RWPE2 (cell line): ENCODE results near the gene MCCC1.

Experiments used
- ATAC-seq: fragments of 200-7000 bp; cut with Tn5 transposase; 3 replicates; pipeline ENCODE4 v1.9.1; 2021; ENCODE audit warnings: low read depth
- DNase-seq: peaks from one replicate; pipeline ENCODE4 v3.0.0-alpha.2; 2020; ENCODE audit warnings: low spot score
- H3K27ac ChIP-seq: fragments of 450-650 bp; 2 replicates; pipeline ENCODE4 v1.5.1; 2017; ENCODE audit warnings: mild to moderate bottlenecking; ENCODE audit not compliant: poor library complexity, severe bottlenecking
- H3K27me3 ChIP-seq: fragments of 250-450 bp; sonication (Bioruptor Pico); 2 replicates; pipeline ENCODE4 v1.5.1; 2021; ENCODE audit warnings: mild to moderate bottlenecking, moderate library complexity; ENCODE audit not compliant: insufficient read depth, poor library complexity, severe bottlenecking
- H3K36me3 ChIP-seq: fragments of 250-450 bp; sonication (Bioruptor Pico); 2 replicates; pipeline ENCODE4 v1.5.1; 2020; ENCODE audit warnings: low read depth, mild to moderate bottlenecking, moderate library complexity
- H3K4me1 ChIP-seq: fragments of 250-450 bp; sonication (Bioruptor Pico); 2 replicates; pipeline ENCODE4 v1.5.1; 2021; ENCODE audit warnings: mild to moderate bottlenecking, moderate library complexity; ENCODE audit not compliant: insufficient read depth, poor library complexity, severe bottlenecking
- H3K4me3 ChIP-seq: fragments of 250-450 bp; sonication (Bioruptor Pico); 2 replicates; pipeline ENCODE4 v1.5.1; 2021; ENCODE audit warnings: mild to moderate bottlenecking, moderate library complexity; ENCODE audit not compliant: severe bottlenecking
- H3K9me3 ChIP-seq: fragments of 250-450 bp; sonication (Bioruptor Pico); 2 replicates; pipeline ENCODE4 v1.5.1; 2021; ENCODE audit warnings: mild to moderate bottlenecking, moderate library complexity; ENCODE audit not compliant: severe bottlenecking
- TF ChIP-seq, protein P1 (sequence below): fragments of 450-650 bp; IDR thresholded peaks from one replicate; pipeline ENCODE4 v1.5.1; 2017; ENCODE audit warnings: mild to moderate bottlenecking, moderate library complexity; ENCODE audit not compliant: poor library complexity, severe bottlenecking

MCCC1 gene

DNA sequence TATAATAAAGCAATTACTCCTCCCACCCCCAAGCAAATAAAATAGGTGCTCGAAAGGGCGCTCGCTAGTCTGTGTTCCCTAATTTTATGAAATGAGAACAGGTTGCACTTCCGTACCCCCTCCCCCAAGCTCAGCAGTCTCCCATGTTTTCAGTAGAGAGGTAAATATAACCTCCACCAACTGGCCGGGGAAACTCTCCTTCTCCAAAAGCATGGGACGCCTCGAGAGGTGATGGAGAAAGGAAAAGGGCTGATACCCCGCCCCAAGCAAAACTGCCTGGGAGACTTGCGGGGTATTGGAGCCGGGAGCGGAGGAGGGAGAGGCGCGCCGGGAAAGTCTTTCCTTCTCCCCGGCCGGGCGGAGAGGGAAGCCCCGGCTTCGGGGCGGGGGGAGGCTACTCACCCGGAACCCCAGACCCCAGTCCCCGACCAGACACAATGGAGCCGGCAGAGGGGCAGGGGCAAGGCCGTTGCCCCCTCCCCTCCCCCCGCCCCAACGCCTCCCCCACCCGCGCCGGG, 119.6 kb downstream of the MCCC1 start:
- H3K9me3 ChIP-seq = no peaks in the 10 kb centered on the region
- H3K4me3 ChIP-seq = peak overlapping the region; percentile 100
- no peaks in the 10 kb centered on the region for H3K27me3 ChIP-seq
- no peaks in the 10 kb centered on the region for H3K36me3 ChIP-seq
- H3K27ac ChIP-seq = peak overlapping the region; percentile 58
- TF ChIP-seq, protein P1, sequence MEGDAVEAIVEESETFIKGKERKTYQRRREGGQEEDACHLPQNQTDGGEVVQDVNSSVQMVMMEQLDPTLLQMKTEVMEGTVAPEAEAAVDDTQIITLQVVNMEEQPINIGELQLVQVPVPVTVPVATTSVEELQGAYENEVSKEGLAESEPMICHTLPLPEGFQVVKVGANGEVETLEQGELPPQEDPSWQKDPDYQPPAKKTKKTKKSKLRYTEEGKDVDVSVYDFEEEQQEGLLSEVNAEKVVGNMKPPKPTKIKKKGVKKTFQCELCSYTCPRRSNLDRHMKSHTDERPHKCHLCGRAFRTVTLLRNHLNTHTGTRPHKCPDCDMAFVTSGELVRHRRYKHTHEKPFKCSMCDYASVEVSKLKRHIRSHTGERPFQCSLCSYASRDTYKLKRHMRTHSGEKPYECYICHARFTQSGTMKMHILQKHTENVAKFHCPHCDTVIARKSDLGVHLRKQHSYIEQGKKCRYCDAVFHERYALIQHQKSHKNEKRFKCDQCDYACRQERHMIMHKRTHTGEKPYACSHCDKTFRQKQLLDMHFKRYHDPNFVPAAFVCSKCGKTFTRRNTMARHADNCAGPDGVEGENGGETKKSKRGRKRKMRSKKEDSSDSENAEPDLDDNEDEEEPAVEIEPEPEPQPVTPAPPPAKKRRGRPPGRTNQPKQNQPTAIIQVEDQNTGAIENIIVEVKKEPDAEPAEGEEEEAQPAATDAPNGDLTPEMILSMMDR = no peak
- peaks cover 10% of the 10 kb centered on the region for H3K4me1 ChIP-seq
- no peak for DNase-seq
- ATAC-seq = peak; percentile 25; the same call in 2 of the 3 replicates

DNA sequence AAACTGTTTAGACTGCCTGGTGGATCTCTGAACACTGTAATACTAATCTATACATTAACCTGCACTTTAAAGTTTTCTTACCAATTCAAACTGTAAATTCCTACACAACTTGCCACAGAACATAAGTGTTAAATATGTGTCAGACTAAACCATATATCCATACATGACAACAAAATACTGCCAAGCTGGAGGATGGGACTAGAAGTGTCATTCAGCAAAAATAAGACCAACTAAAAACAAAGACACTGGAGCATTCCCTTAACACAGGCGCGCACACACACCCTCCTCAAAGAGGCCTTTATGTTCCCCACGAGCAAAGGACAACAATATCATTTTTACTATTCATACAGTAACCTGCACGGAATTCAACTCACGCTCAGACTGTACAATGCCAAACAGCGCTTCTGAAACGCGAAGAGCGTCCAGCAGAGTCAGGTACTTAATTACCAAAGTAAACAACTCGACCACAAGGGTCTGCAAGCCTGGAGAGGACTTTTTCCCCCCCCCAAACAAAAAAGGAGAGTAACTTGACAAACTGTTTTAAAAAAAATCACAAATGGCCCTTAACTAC, 120.1 kb downstream of the MCCC1 start:
- peak overlapping the region; percentile 100 for H3K4me3 ChIP-seq
- TF ChIP-seq, protein P1 = no peak
- no peak overlapping the region for H3K27ac ChIP-seq
- H3K4me1 ChIP-seq = peaks cover 10% of the 10 kb centered on the region
- DNase-seq = no peak
- peak; percentile 22; the same call in 2 of the 3 replicates for ATAC-seq
- no peaks in the 10 kb centered on the region for H3K9me3 ChIP-seq
- H3K36me3 ChIP-seq = no peaks in the 10 kb centered on the region
- no peaks in the 10 kb centered on the region for H3K27me3 ChIP-seq

DNA sequence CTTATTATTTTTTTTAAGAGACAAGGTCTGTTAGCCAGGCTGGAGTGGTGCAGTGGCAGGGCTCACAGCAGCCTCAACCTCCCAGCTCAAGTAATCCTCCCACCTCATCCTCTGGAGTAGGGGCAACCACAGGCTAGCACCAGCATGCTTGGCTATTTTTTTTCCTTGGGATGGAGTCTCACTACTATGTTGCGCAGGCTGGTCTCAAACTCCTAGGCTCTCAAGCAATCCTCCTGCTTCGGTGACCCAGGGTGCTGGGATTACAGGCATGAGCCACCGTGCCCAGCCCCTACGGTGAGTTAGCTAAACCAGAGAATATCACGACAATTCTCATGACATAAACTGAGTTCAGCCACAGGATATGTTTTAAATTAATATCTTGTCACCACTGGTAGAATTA, 120.9 kb downstream of the MCCC1 start:
- TF ChIP-seq, protein P1 = no peak
- ATAC-seq (no peak), DNase-seq (no peak)
- no peaks in the 10 kb centered on the region for H3K9me3 ChIP-seq
- no peaks in the 10 kb centered on the region for H3K27me3 ChIP-seq
- H3K36me3 ChIP-seq = no peaks in the 10 kb centered on the region
- H3K4me1 ChIP-seq = peaks cover 10% of the 10 kb centered on the region
- no peak overlapping the region for H3K4me3 ChIP-seq
- H3K27ac ChIP-seq = no peak overlapping the region

DNA sequence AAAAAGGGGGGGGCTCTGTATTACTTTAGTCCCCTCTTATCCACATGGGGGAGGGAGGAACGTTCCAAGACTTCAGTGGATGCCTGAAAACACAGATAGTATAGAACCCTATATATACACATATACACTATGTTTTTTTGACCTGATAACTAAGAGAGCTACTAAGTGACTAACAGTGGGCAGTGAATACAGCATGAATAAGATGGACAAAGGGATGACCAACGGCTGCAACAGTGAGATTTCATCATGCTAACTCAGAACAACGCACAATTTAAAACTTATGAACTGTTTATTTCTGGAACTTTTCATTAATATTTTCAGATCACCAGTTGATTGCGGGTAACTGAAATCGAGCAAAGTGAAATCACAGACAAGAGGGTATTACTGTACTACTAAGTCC, 126.2 kb downstream of the MCCC1 start:
- no peak for ATAC-seq
- Histone ChIP-seq H3K9me3 (no peaks in the 10 kb centered on the region), H3K27ac (no peak overlapping the region), H3K27me3 (no peaks in the 10 kb centered on the region), H3K4me1 (peaks cover 14% of the 10 kb centered on the region), H3K4me3 (no peak overlapping the region), H3K36me3 (no peaks in the 10 kb centered on the region)
- DNase-seq = no peak
- TF ChIP-seq, protein P1 = no peak

DNA sequence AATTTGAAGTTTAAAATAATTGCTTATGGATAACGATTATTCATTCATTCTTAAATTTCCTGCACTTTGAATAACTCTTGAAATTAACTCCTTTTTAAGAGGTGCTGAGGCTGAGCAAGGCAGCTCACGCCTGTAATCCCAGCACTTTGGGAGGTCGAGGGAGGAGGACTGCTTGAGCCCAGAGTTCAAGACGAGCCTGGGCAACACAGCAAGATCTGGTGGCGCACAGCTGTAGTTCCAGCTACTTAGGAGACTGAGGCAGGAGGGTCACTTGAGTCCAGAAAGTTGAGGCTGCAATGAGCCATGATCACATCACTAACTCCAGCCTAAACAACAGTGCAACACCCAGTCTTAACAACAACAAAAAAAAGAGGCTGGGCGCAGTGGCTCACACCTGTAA, 126.9 kb downstream of the MCCC1 start:
- Histone ChIP-seq H3K27ac (no peak overlapping the region), H3K9me3 (no peaks in the 10 kb centered on the region)
- TF ChIP-seq, protein P1 = no peak

More for the DNA sequence above, 126.9 kb downstream of the MCCC1 start:
- no peaks in the 10 kb centered on the region for H3K27me3 ChIP-seq
- peaks cover 16% of the 10 kb centered on the region for H3K4me1 ChIP-seq
- ATAC-seq = no peak
- no peak for DNase-seq
- no peak overlapping the region for H3K4me3 ChIP-seq
- no peaks in the 10 kb centered on the region for H3K36me3 ChIP-seq
